ENCODE results near the gene CXXC5. TPM values are rescaled to one million over a fixed set of nuclear protein-coding genes. Genes with fewer than 3 reads are reported as not detected.
"Not testable (repeated sequence)": the region's sequence is repeated elsewhere in the genome, so short reads cannot be mapped to it uniquely, and the experiment has no call there.

CXXC5 gene
- total RNA-seq, 1 donor from 2014 or later: 88.2 TPM

GRCh38 chr5:139611703-139612584 lies 36.2 kb upstream of the CXXC5 start:
- Mint-ChIP-seq H3K9me3 (ENCODE audit: low read depth) (no peaks in the 10 kb centered on the region), H3K4me3 (ENCODE audit: low read depth) (no peak overlapping the region), H3K4me1 (ENCODE audit: low read depth) (no peaks in the 10 kb centered on the region), H3K36me3 (ENCODE audit: insufficient read depth) (peaks cover 8% of the 10 kb centered on the region), H3K27me3 (no peaks in the 10 kb centered on the region), H3K27ac (no peak overlapping the region)
- no peak for TF ChIP-seq CTCF (IDR thresholded peaks at IDR 0.05; ENCODE audit: unreplicated experiment)
- DNase-seq (ENCODE audit: low spot score, unreplicated experiment): no peak

- H3K4me1 Mint-ChIP-seq (ENCODE audit: low read depth): peaks cover 1% of the 10 kb centered on the region
- no peak overlapping the region for H3K27ac Mint-ChIP-seq
- peaks cover 27% of the 10 kb centered on the region for H3K36me3 Mint-ChIP-seq (ENCODE audit: insufficient read depth)
- no peaks in the 10 kb centered on the region for H3K9me3 Mint-ChIP-seq (ENCODE audit: low read depth)
- H3K27me3 Mint-ChIP-seq: no peaks in the 10 kb centered on the region
- no peak overlapping the region for H3K4me3 Mint-ChIP-seq (ENCODE audit: low read depth)
- no peak for DNase-seq (ENCODE audit: low spot score, unreplicated experiment)
- no peak for TF ChIP-seq CTCF (IDR thresholded peaks at IDR 0.05; ENCODE audit: unreplicated experiment)
These were observed 28.3 kb upstream of the CXXC5 start for GRCh38 chr5:139619861-139620260.

GRCh38 chr5:139625398-139625797 lies 22.8 kb upstream of the CXXC5 start:
- H3K4me1 Mint-ChIP-seq (ENCODE audit: low read depth); DNase-seq (ENCODE audit: low spot score, unreplicated experiment); H3K4me3 Mint-ChIP-seq (ENCODE audit: low read depth); H3K27ac Mint-ChIP-seq; H3K9me3 Mint-ChIP-seq (ENCODE audit: low read depth); H3K27me3 Mint-ChIP-seq: not testable (repeated sequence)
- H3K36me3 Mint-ChIP-seq (ENCODE audit: insufficient read depth): peaks cover 32% of the 10 kb centered on the region

GRCh38 chr5:139630855-139631254 lies 17.3 kb upstream of the CXXC5 start:
- no peak for DNase-seq (ENCODE audit: low spot score, unreplicated experiment)
- Mint-ChIP-seq H3K4me1 (ENCODE audit: low read depth) (peaks cover 11% of the 10 kb centered on the region), H3K9me3 (ENCODE audit: low read depth) (no peaks in the 10 kb centered on the region), H3K4me3 (ENCODE audit: low read depth) (no peak overlapping the region), H3K27me3 (no peaks in the 10 kb centered on the region), H3K36me3 (ENCODE audit: insufficient read depth) (peaks cover 15% of the 10 kb centered on the region), H3K27ac (no peak overlapping the region)
- TF ChIP-seq CTCF (IDR thresholded peaks at IDR 0.05; ENCODE audit: unreplicated experiment): no peak

- peaks cover 13% of the 10 kb centered on the region for H3K36me3 Mint-ChIP-seq (ENCODE audit: insufficient read depth)
- no peak for DNase-seq (ENCODE audit: low spot score, unreplicated experiment)
- peaks cover 19% of the 10 kb centered on the region for H3K4me1 Mint-ChIP-seq (ENCODE audit: low read depth)
- TF ChIP-seq CTCF (IDR thresholded peaks at IDR 0.05; ENCODE audit: unreplicated experiment): no peak
- H3K27ac Mint-ChIP-seq: no peak overlapping the region
- no peaks in the 10 kb centered on the region for H3K27me3 Mint-ChIP-seq
- H3K9me3 Mint-ChIP-seq (ENCODE audit: low read depth): no peaks in the 10 kb centered on the region
- no peak overlapping the region for H3K4me3 Mint-ChIP-seq (ENCODE audit: low read depth)
These were observed 16.5 kb upstream of the CXXC5 start for GRCh38 chr5:139631520-139632165.
